HEK293 (cell line): Measurements from ENCODE around the gene ADAMTSL5.

Experiments
- BCL11B ChIP-seq: fragments of 450-650 bp; formaldehyde crosslinking; IDR thresholded peaks from 2 replicates; pipeline ENCODE4 v1.5.1; 2016; ENCODE audit warnings: low read depth, missing biosample characterization, missing genetic modification characterization
- GLI2 ChIP-seq: fragments of 450-650 bp; formaldehyde crosslinking; IDR thresholded peaks from 2 replicates; pipeline ENCODE4; 2017; ENCODE audit warnings: missing biosample characterization, missing genetic modification characterization, low read depth, borderline replicate concordance
- GLIS1 ChIP-seq: fragments of 450-650 bp; formaldehyde crosslinking; IDR thresholded peaks from 2 replicates; pipeline ENCODE4 v1.5.1; 2016; ENCODE audit warnings: missing biosample characterization, missing genetic modification characterization
- IKZF3 ChIP-seq: fragments of 450-650 bp; IDR thresholded peaks from 2 replicates; pipeline ENCODE4 v1.5.0; 2018; ENCODE audit warnings: missing biosample characterization, mild to moderate bottlenecking, missing genetic modification characterization, moderate library complexity
- MZF1 ChIP-seq: fragments of 450-650 bp; formaldehyde crosslinking; IDR thresholded peaks from 2 replicates; pipeline ENCODE4 v1.5.1; 2017; ENCODE audit warnings: missing biosample characterization, missing genetic modification characterization, borderline replicate concordance
- OSR2 ChIP-seq: fragments of 450-650 bp; formaldehyde crosslinking; IDR thresholded peaks from 2 replicates; pipeline ENCODE4 v1.5.1; 2016; ENCODE audit warnings: missing biosample characterization, missing genetic modification characterization
- PRDM1 ChIP-seq: fragments of 450-650 bp; formaldehyde crosslinking; IDR thresholded peaks from 2 replicates; pipeline ENCODE4; 2016; ENCODE audit warnings: missing biosample characterization, missing genetic modification characterization
- REST ChIP-seq: fragments of 450-650 bp; formaldehyde crosslinking; IDR thresholded peaks from 2 replicates; pipeline ENCODE4 v1.5.1; 2016; ENCODE audit warnings: missing biosample characterization, missing genetic modification characterization
- SALL2 ChIP-seq: fragments of 450-650 bp; formaldehyde crosslinking; IDR thresholded peaks from 2 replicates; pipeline ENCODE4 v1.5.0; 2017; ENCODE audit warnings: missing biosample characterization, mild to moderate bottlenecking, missing genetic modification characterization, borderline replicate concordance
- SCRT1 ChIP-seq: fragments of 450-650 bp; formaldehyde crosslinking; IDR thresholded peaks from 2 replicates; pipeline ENCODE4 v1.5.1; 2016; ENCODE audit warnings: missing biosample characterization, missing genetic modification characterization, borderline replicate concordance
- SP2 ChIP-seq: fragments of 450-650 bp; formaldehyde crosslinking; IDR thresholded peaks from 2 replicates; pipeline ENCODE4 v1.5.1; 2016; ENCODE audit warnings: missing biosample characterization, missing genetic modification characterization
- ZBTB7A ChIP-seq: fragments of 450-650 bp; formaldehyde crosslinking; IDR thresholded peaks from 2 replicates; pipeline ENCODE4 v1.5.1; 2016; ENCODE audit warnings: low read depth, missing biosample characterization, missing genetic modification characterization
- ZIC2 ChIP-seq: fragments of 450-650 bp; formaldehyde crosslinking; IDR thresholded peaks from 2 replicates; pipeline ENCODE4 v1.5.1; 2016; ENCODE audit warnings: missing biosample characterization, missing genetic modification characterization
- ZNF112 ChIP-seq: fragments of 450-650 bp; formaldehyde crosslinking; IDR thresholded peaks from 2 replicates; pipeline ENCODE4 v1.5.0; 2017; ENCODE audit warnings: missing biosample characterization, missing genetic modification characterization
- ZNF146 ChIP-seq: fragments of 450-650 bp; formaldehyde crosslinking; IDR thresholded peaks from 2 replicates; pipeline ENCODE4 v1.5.1; 2016; ENCODE audit warnings: missing biosample characterization, missing genetic modification characterization
- ZNF16 ChIP-seq: fragments of 450-650 bp; formaldehyde crosslinking; IDR thresholded peaks from 2 replicates; pipeline ENCODE4 v1.5.1; 2016; ENCODE audit warnings: low read depth, missing biosample characterization, missing genetic modification characterization
- ZNF2 ChIP-seq: fragments of 450-650 bp; formaldehyde crosslinking; IDR thresholded peaks from 2 replicates; pipeline ENCODE4 v1.5.1; 2016; ENCODE audit warnings: missing biosample characterization, missing genetic modification characterization
- ZNF221 ChIP-seq: fragments of 450-650 bp; formaldehyde crosslinking; IDR thresholded peaks from 2 replicates; pipeline ENCODE4 v1.5.1; 2017; ENCODE audit warnings: missing biosample characterization, missing genetic modification characterization, borderline replicate concordance
- ZNF248 ChIP-seq: fragments of 450-650 bp; formaldehyde crosslinking; IDR thresholded peaks from 2 replicates; pipeline ENCODE4 v1.5.1; 2017; ENCODE audit warnings: missing biosample characterization, missing genetic modification characterization
- ZNF266 ChIP-seq: fragments of 450-650 bp; formaldehyde crosslinking; IDR thresholded peaks from 2 replicates; pipeline ENCODE4 v1.5.1; 2016; ENCODE audit warnings: missing biosample characterization, missing genetic modification characterization, low read depth
- ZNF335 ChIP-seq: fragments of 450-650 bp; formaldehyde crosslinking; conservative IDR thresholded peaks from 2 replicates; pipeline ENCODE4 v1.5.1; 2016; ENCODE audit warnings: missing biosample characterization, missing genetic modification characterization
- ZNF354C ChIP-seq: fragments of 450-650 bp; formaldehyde crosslinking; IDR thresholded peaks from 2 replicates; pipeline ENCODE4 v1.5.1; 2016; ENCODE audit warnings: missing biosample characterization, missing genetic modification characterization, low read depth, borderline replicate concordance
- ZNF658 ChIP-seq: fragments of 450-650 bp; formaldehyde crosslinking; IDR thresholded peaks from 2 replicates; pipeline ENCODE4; 2016; ENCODE audit warnings: missing biosample characterization, missing genetic modification characterization
- ZNF664 ChIP-seq: fragments of 450-650 bp; formaldehyde crosslinking; IDR thresholded peaks from 2 replicates; pipeline ENCODE4 v1.5.1; 2016; ENCODE audit warnings: missing biosample characterization, missing genetic modification characterization
- ZNF747 ChIP-seq: fragments of 450-650 bp; formaldehyde crosslinking; IDR thresholded peaks from 2 replicates; pipeline ENCODE4 v1.5.1; 2016; ENCODE audit warnings: missing biosample characterization, missing genetic modification characterization
- ZNF843 ChIP-seq: fragments of 450-650 bp; formaldehyde crosslinking; IDR thresholded peaks from 2 replicates; pipeline ENCODE4 v1.5.1; 2016; ENCODE audit warnings: missing biosample characterization, missing genetic modification characterization
- TF ChIP-seq, protein P1 (sequence below): fragments of 450-650 bp; formaldehyde crosslinking; IDR thresholded peaks from 2 replicates; pipeline ENCODE4 v1.5.1; 2017; ENCODE audit warnings: missing biosample characterization, missing genetic modification characterization
- TF ChIP-seq, protein P2 (sequence below): fragments of 450-650 bp; formaldehyde crosslinking; IDR thresholded peaks from 2 replicates; pipeline ENCODE4 v1.5.1; 2017; ENCODE audit warnings: missing biosample characterization, missing genetic modification characterization
- TF ChIP-seq, protein P3 (sequence below): sonication (generic); formaldehyde crosslinking; IDR thresholded peaks from 2 replicates; pipeline ENCODE4 v1.8.1; 2022; ENCODE audit warnings: mild to moderate bottlenecking, moderate library complexity, missing genetic modification reagents
- TF ChIP-seq, protein P4 (sequence below): fragments of 450-650 bp; formaldehyde crosslinking; IDR thresholded peaks from 2 replicates; pipeline ENCODE4 v1.5.1; 2016; ENCODE audit warnings: missing biosample characterization, missing genetic modification characterization

The ADAMTSL5 gene

DNA sequence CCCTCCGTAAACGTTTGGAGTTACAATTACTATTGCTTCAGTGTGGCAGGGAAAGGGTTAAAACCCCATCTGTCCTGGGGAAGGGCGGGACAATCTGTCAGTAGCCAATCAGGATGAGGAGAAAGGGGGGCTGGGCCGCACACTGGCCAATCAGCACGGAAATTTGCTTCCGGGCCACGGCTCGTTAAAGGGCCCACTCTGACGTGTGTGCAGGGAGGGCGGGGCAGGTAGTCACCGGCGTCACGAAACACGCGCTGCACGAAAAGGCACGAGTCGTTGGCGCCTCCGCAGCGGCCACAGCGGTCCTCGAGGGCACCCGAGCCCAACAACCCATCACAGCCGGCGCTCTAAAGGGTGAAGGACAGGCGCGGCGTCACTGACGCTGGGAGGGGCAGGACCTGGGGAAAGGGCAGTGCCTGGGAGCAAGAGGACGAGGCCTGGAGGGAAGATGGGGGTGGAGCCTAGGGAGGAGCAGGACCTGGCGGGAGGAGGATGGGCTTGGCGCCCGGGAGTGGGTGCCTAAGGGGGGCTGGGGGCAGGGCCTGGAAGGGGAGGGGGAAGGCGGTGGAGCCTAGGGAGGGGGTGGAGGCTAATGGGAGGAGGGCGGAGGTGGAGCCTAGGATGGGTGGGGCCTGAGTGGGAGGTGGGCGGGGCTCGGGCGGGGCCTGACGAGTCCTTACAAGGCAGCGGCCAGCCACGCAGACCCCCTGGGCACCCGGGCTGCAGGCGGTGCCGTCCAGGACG lies 4.9 kb downstream of the ADAMTSL5 start (continued):
- TF ChIP-seq BCL11B (tag by site-specific recombination), result 0 out of 2 replicates have a peak, but pooled peaks have one; percentile 15
- TF ChIP-seq ZIC2, result peak; percentile 30; the same call in 1 of the 2 replicates
- TF ChIP-seq, protein P1, sequence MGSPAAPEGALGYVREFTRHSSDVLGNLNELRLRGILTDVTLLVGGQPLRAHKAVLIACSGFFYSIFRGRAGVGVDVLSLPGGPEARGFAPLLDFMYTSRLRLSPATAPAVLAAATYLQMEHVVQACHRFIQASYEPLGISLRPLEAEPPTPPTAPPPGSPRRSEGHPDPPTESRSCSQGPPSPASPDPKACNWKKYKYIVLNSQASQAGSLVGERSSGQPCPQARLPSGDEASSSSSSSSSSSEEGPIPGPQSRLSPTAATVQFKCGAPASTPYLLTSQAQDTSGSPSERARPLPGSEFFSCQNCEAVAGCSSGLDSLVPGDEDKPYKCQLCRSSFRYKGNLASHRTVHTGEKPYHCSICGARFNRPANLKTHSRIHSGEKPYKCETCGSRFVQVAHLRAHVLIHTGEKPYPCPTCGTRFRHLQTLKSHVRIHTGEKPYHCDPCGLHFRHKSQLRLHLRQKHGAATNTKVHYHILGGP (tag by site-specific recombination), result no peak
- TF ChIP-seq ZNF658, result no peak
- TF ChIP-seq ZNF354C (tag by site-specific recombination), result no peak
- TF ChIP-seq ZNF843 (tag by site-specific recombination), result peak; percentile 21; the same call in 1 of the 2 replicates
- no peak for TF ChIP-seq ZNF2
- no peak for TF ChIP-seq PRDM1 (tag by site-specific recombination)
- no peak for TF ChIP-seq ZNF664
- TF ChIP-seq ZNF248, result no peak
- no peak for TF ChIP-seq OSR2 (tag by site-specific recombination)
- TF ChIP-seq ZNF221 (tag by site-specific recombination), result no peak
- TF ChIP-seq SP2 (tag by site-specific recombination), result peak; percentile 96
- TF ChIP-seq, protein P2, sequence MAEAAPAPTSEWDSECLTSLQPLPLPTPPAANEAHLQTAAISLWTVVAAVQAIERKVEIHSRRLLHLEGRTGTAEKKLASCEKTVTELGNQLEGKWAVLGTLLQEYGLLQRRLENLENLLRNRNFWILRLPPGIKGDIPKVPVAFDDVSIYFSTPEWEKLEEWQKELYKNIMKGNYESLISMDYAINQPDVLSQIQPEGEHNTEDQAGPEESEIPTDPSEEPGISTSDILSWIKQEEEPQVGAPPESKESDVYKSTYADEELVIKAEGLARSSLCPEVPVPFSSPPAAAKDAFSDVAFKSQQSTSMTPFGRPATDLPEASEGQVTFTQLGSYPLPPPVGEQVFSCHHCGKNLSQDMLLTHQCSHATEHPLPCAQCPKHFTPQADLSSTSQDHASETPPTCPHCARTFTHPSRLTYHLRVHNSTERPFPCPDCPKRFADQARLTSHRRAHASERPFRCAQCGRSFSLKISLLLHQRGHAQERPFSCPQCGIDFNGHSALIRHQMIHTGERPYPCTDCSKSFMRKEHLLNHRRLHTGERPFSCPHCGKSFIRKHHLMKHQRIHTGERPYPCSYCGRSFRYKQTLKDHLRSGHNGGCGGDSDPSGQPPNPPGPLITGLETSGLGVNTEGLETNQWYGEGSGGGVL (tag by site-specific recombination), result no peak
- TF ChIP-seq, protein P3, sequence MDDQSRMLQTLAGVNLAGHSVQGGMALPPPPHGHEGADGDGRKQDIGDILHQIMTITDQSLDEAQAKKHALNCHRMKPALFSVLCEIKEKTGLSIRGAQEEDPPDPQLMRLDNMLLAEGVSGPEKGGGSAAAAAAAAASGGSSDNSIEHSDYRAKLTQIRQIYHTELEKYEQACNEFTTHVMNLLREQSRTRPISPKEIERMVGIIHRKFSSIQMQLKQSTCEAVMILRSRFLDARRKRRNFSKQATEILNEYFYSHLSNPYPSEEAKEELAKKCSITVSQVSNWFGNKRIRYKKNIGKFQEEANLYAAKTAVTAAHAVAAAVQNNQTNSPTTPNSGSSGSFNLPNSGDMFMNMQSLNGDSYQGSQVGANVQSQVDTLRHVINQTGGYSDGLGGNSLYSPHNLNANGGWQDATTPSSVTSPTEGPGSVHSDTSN, result no peak
- no peak for TF ChIP-seq ZNF112 (tag by site-specific recombination)
- no peak for TF ChIP-seq SCRT1
- TF ChIP-seq REST (tag by site-specific recombination), result no peak
- TF ChIP-seq, protein P4, sequence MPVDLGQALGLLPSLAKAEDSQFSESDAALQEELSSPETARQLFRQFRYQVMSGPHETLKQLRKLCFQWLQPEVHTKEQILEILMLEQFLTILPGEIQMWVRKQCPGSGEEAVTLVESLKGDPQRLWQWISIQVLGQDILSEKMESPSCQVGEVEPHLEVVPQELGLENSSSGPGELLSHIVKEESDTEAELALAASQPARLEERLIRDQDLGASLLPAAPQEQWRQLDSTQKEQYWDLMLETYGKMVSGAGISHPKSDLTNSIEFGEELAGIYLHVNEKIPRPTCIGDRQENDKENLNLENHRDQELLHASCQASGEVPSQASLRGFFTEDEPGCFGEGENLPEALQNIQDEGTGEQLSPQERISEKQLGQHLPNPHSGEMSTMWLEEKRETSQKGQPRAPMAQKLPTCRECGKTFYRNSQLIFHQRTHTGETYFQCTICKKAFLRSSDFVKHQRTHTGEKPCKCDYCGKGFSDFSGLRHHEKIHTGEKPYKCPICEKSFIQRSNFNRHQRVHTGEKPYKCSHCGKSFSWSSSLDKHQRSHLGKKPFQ (tag by site-specific recombination), result no peak
- TF ChIP-seq ZNF146 (tag by site-specific recombination), result no peak
- no peak for TF ChIP-seq ZNF266 (tag by site-specific recombination)
- no peak for TF ChIP-seq MZF1 (tag by site-specific recombination)
- no peak for TF ChIP-seq SALL2 (tag by site-specific recombination)
- no peak for TF ChIP-seq ZNF16
- peak; percentile 83 for TF ChIP-seq IKZF3 (tag by site-specific recombination)
- TF ChIP-seq GLI2 (tag by site-specific recombination), result no peak
- TF ChIP-seq GLIS1, result peak; percentile 85; the same call in 1 of the 2 replicates
- TF ChIP-seq ZNF747, result no peak
- peak; percentile 79 for TF ChIP-seq ZNF335 (tag by site-specific recombination)
- no peak for TF ChIP-seq ZBTB7A (tag by site-specific recombination)
